K562 (cell line): ENCODE data around the gene HAP1. TPM values are rescaled to one million over a fixed set of nuclear protein-coding genes. Genes with fewer than 3 reads are reported as not detected.

Experiments
- ATAC-seq: fragments of 200-7000 bp; cut with Tn5 transposase; 3 replicates; pipeline ENCODE4 v1.9.1; 2020; ENCODE audit warnings: moderate library complexity
- BruUV-seq: library from RNA; stranded (reverse); fragments of 400-500 nt; replicated peaks from 2 replicates; lab custom pipeline; 2021; lab: Mats Ljungman, UMichigan
- CTCF ChIA-PET: fragments of 300-600 bp; formaldehyde crosslinking; extraction: SDS; loops from one replicate; lab custom pipeline; 2021; ENCODE audit warnings: low intra/inter-chr PET ratio; lab: Yijun Ruan, JAX
- POLR2A ChIA-PET: fragments of 300-600, 350-650 bp; sonication (Branson Sonifier 250); formaldehyde crosslinking; extraction: SDS; loops from one replicate; lab custom pipeline; 2021; ENCODE audit warnings: antibody characterized with exemption, inconsistent platforms; lab: Yijun Ruan, JAX
- DNase-seq, 4 experiments: peaks; one replicate each; pipeline versions ENCODE4 v3.0.0 to v3.0.0-alpha.2; 2011 to 2018; ENCODE audit warnings: low spot score in 3 of 4, mixed read lengths in 3 of 4; ENCODE audit errors: extremely low read depth in 1 of 4
- FAIRE-seq: peaks from 2 replicates; lab custom pipeline; 2011; peaks lifted over from hg19 to GRCh38; lab: Jason Lieb, UNC
- H2AFZ ChIP-seq: 2 replicates; pipeline ENCODE4 v1.6.0; 2011; ENCODE audit warnings: low read depth, low read length, control low read depth, inconsistent platforms
- H3K27ac ChIP-seq: fragments of 200-600 bp; 3 replicates; pipeline ENCODE4 v1.8.0; 2011; ENCODE audit warnings: low read depth, mild to moderate bottlenecking, control low read depth, inconsistent platforms, low read length, moderate library complexity, mixed read lengths; ENCODE audit errors: extremely low read depth
- H3K27me3 ChIP-seq, 2 experiments: fragments of 300-600 bp in 1 of 2; 2 replicates in 1 of 2; 3 replicates in 1 of 2; pipeline versions ENCODE4 v1.6.0 to v1.8.0; 2011; ENCODE audit warnings: inconsistent platforms in 2 of 2, low read length in 2 of 2, mild to moderate bottlenecking in 1 of 2, mixed read lengths in 1 of 2, moderate library complexity in 1 of 2; ENCODE audit not compliant: control insufficient read depth in 2 of 2, insufficient read depth in 2 of 2
- H3K36me3 ChIP-seq: fragments of 300-600 bp; 3 replicates; pipeline ENCODE4 v1.8.0; 2011; ENCODE audit warnings: mild to moderate bottlenecking, low read length, inconsistent platforms; ENCODE audit not compliant: control insufficient read depth, insufficient read depth
- H3K4me1 ChIP-seq, 2 experiments: fragments of 200-600 bp in 1 of 2; replicated peaks in 1 of 2; 2 replicates in 1 of 2; 3 replicates in 1 of 2; pipeline versions ENCODE4 v1.5.1 to v1.8.0; 2011; ENCODE audit warnings: inconsistent platforms in 2 of 2, low read length in 2 of 2, mild to moderate bottlenecking in 1 of 2, mixed read lengths in 1 of 2, moderate library complexity in 1 of 2; ENCODE audit not compliant: control insufficient read depth in 2 of 2, insufficient read depth in 2 of 2
- H3K4me2 ChIP-seq: 2 replicates; pipeline ENCODE4 v1.6.1; 2011; ENCODE audit warnings: low read length, control low read depth, inconsistent platforms, mixed read lengths; ENCODE audit not compliant: insufficient read depth
- H3K4me3 ChIP-seq: fragments of 200-600 bp; sonication (generic), shearing (Covaris generic); 2 replicates; pipeline ENCODE4 v1.5.1; 2016; ENCODE audit warnings: control low read depth, inconsistent platforms
- H3K79me2 ChIP-seq: fragments of 200-600 bp; 3 replicates; pipeline ENCODE4 v1.8.0; 2011; ENCODE audit warnings: low read length, inconsistent platforms; ENCODE audit not compliant: control insufficient read depth, insufficient read depth
- H3K9ac ChIP-seq, 2 experiments: 2 replicates each; pipeline versions ENCODE4 v1.6.0 to v1.6.1; 2011; ENCODE audit warnings: low read depth in 2 of 2, low read length in 2 of 2, control low read depth in 1 of 2, inconsistent platforms in 1 of 2, mild to moderate bottlenecking in 1 of 2, mixed read lengths in 1 of 2; ENCODE audit not compliant: insufficient read depth in 1 of 2
- H3K9me1 ChIP-seq: one replicate; pipeline ENCODE4 v1.6.0; 2011; ENCODE audit warnings: inconsistent platforms, mild to moderate bottlenecking, low read length, moderate library complexity; ENCODE audit not compliant: control insufficient read depth, insufficient read depth
- H3K9me3 ChIP-seq: replicated peaks from 2 replicates; pipeline ENCODE4 v1.5.1; 2011; ENCODE audit warnings: low read depth, low read length, inconsistent platforms; ENCODE audit not compliant: control insufficient read depth, insufficient read depth
- H4K20me1 ChIP-seq: replicated peaks from 2 replicates; pipeline ENCODE4 v1.6.1; 2011; ENCODE audit warnings: low read length, inconsistent platforms, mixed read lengths; ENCODE audit not compliant: control insufficient read depth, insufficient read depth
- CBX2 ChIP-seq: fragments of 200-600 bp; sonication (generic); IDR thresholded peaks from one replicate; pipeline ENCODE4 v1.6.1; 2012; ENCODE audit warnings: mild to moderate bottlenecking, low read length, inconsistent platforms; ENCODE audit not compliant: insufficient read depth, poor library complexity, severe bottlenecking
- DEAF1 ChIP-seq: fragments of 450-650 bp; formaldehyde crosslinking; IDR thresholded peaks from 2 replicates; pipeline ENCODE4 v1.4.0; 2020; ENCODE audit warnings: mild to moderate bottlenecking, moderate library complexity
- FOXA3 ChIP-seq, 2 experiments: fragments of 450-650 bp in 1 of 2; sonication (generic) in 1 of 2; formaldehyde crosslinking; IDR thresholded peaks in 1 of 2; conservative IDR thresholded peaks in 1 of 2; 2 replicates each; pipeline versions ENCODE4 v1.4.0 to v1.8.0; 2020 to 2022; ENCODE audit warnings: mild to moderate bottlenecking in 2 of 2, missing genetic modification reagents in 1 of 2
- NR0B1 ChIP-seq: fragments of 450-650 bp; IDR thresholded peaks from one replicate; pipeline ENCODE4 v1.6.1; 2018; ENCODE audit warnings: mild to moderate bottlenecking, moderate library complexity; ENCODE audit not compliant: partially characterized antibody
- RFX1 ChIP-seq: fragments of 450-650 bp; IDR thresholded peaks from 2 replicates; pipeline ENCODE4 v1.6.1; 2016; ENCODE audit warnings: mild to moderate bottlenecking, moderate library complexity
- ZBTB7A ChIP-seq: IDR thresholded peaks from 2 replicates; pipeline ENCODE4 v1.6.1; 2011; ENCODE audit warnings: low read depth, mild to moderate bottlenecking, low read length, moderate library complexity, borderline replicate concordance; ENCODE audit not compliant: control insufficient read depth
- WGBS: fragments of 100-300 bp; shearing (Covaris generic); methylation state at CpG from one replicate; pipeline ENCODE4 v1.1.6; 2016; ENCODE audit warnings: low coverage, mixed read lengths; ENCODE audit not compliant: insufficient coverage; ENCODE audit errors: missing lambda C conversion rate; 5-methylcytosine and 5-hydroxymethylcytosine counted together
- in situ Hi-C: fragments of 300-500 bp; cut with MboI; formaldehyde crosslinking; loops from 4 replicates; pipeline ENCODE4 v1.15.0; 2018; ENCODE audit warnings: inconsistent platforms, mixed read lengths
- intact Hi-C: fragments of 100-400 bp; cut with micrococcal nuclease; formaldehyde crosslinking; loops from 2 replicates; pipeline ENCODE4 v1.14.2; 2022
- polyA plus RNA-seq, 8 experiments: library from polyadenylated mRNA; depleted of rRNA in 4 of 8; stranded (reverse) in 5 of 8; unstranded in 3 of 8; fragments of >200 nt; fragmentation: Nextera tagmentation in 2 of 8; fragmentation: Illumina TruSeq in 1 of 8; extraction: Ambion mirVana in 2 of 8; extraction: Trizol in 1 of 8; gene quantifications; 2 replicates each; pipeline versions ENCODE4 v1.2.1 to v1.2.3, GENCODE V29; 2011 to 2014; ENCODE audit warnings: inconsistent platforms in 1 of 8, missing spikeins in 1 of 8
- total RNA-seq, 7 experiments: library from RNA; depleted of rRNA in 6 of 7; stranded (reverse); fragments of >200 nt in 6 of 7; fragmentation: Illumina TruSeq in 2 of 7; extraction: Trizol in 2 of 7; gene quantifications; 2 replicates each; pipeline versions ENCODE4 v1.2.1 to v1.2.3, GENCODE V29; 2011 to 2021; ENCODE audit warnings: low replicate concordance in 1 of 7

Gene HAP1
- total and polyA plus RNA-seq, 9 of the 15 experiments (the other 6 are each of a cell fraction or from before 2014, with no cell fraction given), result under 0.01 to 0.09 (median 0.04) TPM; not detected in 6

GRCh38 chr17:41705271-41705991 is 29.0 kb downstream of the HAP1 start:
- H3K4me3 ChIP-seq, result no peak overlapping the region
- TF ChIP-seq RFX1, result peak; percentile 25; the same call in 1 of the 2 replicates
- peak; percentile 1; the same call in 1 of the 2 replicates for TF ChIP-seq ZBTB7A
- no peak for TF ChIP-seq FOXA3 (CRISPR knock-in tag; conservative IDR thresholded peaks at IDR 0.05 in 1 of 2, IDR thresholded peaks at IDR 0.05 in 1 of 2)
- no peaks in the 10 kb centered on the region for H3K36me3 ChIP-seq
- no peak overlapping the region for H2AFZ ChIP-seq
- no TSS peak for BruUV-seq
- no peaks in the 10 kb centered on the region for H3K79me2 ChIP-seq
- H3K9ac ChIP-seq, result peak overlapping the region in 1 of 2 experiments; percentile 77; a peak in 2 of 4 replicates
- H3K27me3 ChIP-seq, result peaks cover 0 to under 1% of the 10 kb centered on the region in 2 experiments; a peak in 2 of 5 replicates
- no peaks in the 10 kb centered on the region for H4K20me1 ChIP-seq
- no peak for DNase-seq
- in situ Hi-C loops (no loop called here), intact Hi-C loops (no loop called here)
- peak; percentile 62 for ATAC-seq
- CTCF ChIA-PET, result interaction anchor here (0.6 kb wide), 1 partner anchor 102 kb away, joined by 4 read pairs; no protein-coding TSS in a partner anchor
- H3K27ac ChIP-seq, result no peak overlapping the region
- POLR2A ChIA-PET, result interaction anchor here (0.6 to 12.4 kb wide), 4 partner anchors 9 to 27 kb away, joined by 3 to 174 read pairs (median 14); partner anchors contain the start of gene EIF1
- H3K4me1 ChIP-seq, result no peaks in the 10 kb centered on the region; a peak in 3 of 5 replicates
- H3K9me3 ChIP-seq, result no peaks in the 10 kb centered on the region
- no peak overlapping the region for H3K4me2 ChIP-seq
- no peaks in the 10 kb centered on the region for H3K9me1 ChIP-seq
- FAIRE-seq, result no peak
- 38% methylated on average over 13 of the region's 13 CpGs for WGBS

- H3K27ac ChIP-seq, result no peak overlapping the region
- H3K9me1 ChIP-seq, result no peaks in the 10 kb centered on the region
- BruUV-seq, result no TSS peak
- H3K79me2 ChIP-seq, result no peaks in the 10 kb centered on the region
- intact Hi-C loops, result no loop called here
- DNase-seq (no peak), ATAC-seq (no peak), FAIRE-seq (no peak)
- 37% methylated on average over 8 of the region's 8 CpGs for WGBS
- in situ Hi-C loops, result no loop called here
- H3K4me3 ChIP-seq, result no peak overlapping the region
- no peaks in the 10 kb centered on the region for H3K27me3 ChIP-seq
- ChIA-PET CTCF (interaction anchor here (0.6 kb wide), 1 partner anchor 173 kb away, joined by 3 read pairs; no protein-coding TSS in a partner anchor), POLR2A (interaction anchor here (12.4 kb wide), 1 partner anchor 12 kb away, joined by 174 read pairs; the partner anchor contains the start of gene EIF1)
- H3K4me1 ChIP-seq, result no peaks in the 10 kb centered on the region; a peak in 1 of 5 replicates
- no peak overlapping the region for H3K9ac ChIP-seq
- no peak overlapping the region for H3K4me2 ChIP-seq
- H3K9me3 ChIP-seq, result no peaks in the 10 kb centered on the region
- no peaks in the 10 kb centered on the region for H4K20me1 ChIP-seq
- H3K36me3 ChIP-seq, result no peaks in the 10 kb centered on the region
- H2AFZ ChIP-seq, result no peak overlapping the region
- TF ChIP-seq NR0B1 (no peak), CBX2 (no peak), DEAF1 (no peak)
Observed at GRCh38 chr17:41702712-41703111, 31.7 kb downstream of the HAP1 start.
